LNCAP (cell line): Measurements from ENCODE around the gene XXYLT1.

Experiments
- TF ChIP-seq, protein P1 (sequence below): fragments of 450-650 bp; IDR thresholded peaks from 2 replicates; pipeline ENCODE4 v1.5.1; 2017; ENCODE audit warnings: mild to moderate bottlenecking

The XXYLT1 gene

DNA sequence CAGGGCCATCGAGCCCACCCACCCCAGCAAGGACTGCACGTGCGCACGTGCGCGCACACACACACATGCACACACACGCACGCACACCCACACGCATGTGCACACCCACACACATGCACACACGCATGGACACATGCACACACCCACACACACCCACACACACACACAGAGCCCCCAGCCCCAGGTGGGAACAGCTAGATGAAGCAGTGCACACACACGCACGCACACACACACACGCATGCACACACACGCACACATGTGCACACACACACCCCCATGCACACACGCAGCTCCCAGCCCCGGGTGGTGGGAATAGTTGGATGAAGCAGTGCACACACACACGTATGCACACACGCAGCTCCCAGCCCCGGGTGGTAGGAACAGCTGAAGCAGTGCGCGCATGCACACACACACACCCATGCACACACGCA lies 158.6 kb downstream of the XXYLT1 start:
- TF ChIP-seq, protein P1, sequence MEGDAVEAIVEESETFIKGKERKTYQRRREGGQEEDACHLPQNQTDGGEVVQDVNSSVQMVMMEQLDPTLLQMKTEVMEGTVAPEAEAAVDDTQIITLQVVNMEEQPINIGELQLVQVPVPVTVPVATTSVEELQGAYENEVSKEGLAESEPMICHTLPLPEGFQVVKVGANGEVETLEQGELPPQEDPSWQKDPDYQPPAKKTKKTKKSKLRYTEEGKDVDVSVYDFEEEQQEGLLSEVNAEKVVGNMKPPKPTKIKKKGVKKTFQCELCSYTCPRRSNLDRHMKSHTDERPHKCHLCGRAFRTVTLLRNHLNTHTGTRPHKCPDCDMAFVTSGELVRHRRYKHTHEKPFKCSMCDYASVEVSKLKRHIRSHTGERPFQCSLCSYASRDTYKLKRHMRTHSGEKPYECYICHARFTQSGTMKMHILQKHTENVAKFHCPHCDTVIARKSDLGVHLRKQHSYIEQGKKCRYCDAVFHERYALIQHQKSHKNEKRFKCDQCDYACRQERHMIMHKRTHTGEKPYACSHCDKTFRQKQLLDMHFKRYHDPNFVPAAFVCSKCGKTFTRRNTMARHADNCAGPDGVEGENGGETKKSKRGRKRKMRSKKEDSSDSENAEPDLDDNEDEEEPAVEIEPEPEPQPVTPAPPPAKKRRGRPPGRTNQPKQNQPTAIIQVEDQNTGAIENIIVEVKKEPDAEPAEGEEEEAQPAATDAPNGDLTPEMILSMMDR = no peak

DNA sequence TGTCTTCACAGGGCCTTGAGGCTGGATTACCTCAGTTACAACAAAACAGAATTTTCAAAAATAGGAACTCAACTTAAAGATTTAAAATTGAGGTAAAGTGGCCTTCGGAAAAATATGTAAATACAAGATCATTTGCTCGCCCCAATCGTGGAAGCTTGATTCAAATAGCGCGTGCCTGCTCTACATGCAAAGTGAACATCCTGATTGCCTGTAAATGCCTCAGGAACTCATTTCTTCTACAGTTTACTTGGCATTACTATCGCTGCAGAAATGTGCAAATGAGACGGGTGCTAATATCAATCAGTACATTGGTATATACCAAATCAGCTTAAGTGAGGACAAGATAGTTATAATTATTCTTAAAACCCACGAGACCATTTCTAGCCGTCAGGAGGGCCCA lies 159.2 kb downstream of the XXYLT1 start:
- TF ChIP-seq, protein P1 = no peak

DNA sequence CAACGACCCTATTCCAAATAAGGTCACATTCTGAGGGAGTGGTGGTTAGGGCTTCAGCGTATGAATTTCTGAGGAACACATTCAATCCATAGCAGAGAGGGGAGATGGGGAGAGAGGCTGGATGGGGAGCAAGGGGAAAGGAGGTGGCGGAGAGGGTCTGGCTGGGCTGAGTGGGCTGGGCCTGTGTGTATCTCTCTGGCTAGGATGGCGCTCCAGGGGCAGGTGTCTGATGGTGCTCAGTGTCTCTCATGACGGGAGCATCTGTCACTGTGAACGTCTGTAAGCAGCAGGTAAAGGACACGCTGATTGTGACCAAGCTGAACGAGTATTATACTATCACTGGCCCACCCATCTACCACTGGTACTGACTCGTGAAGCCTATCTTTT lies 159.6 kb downstream of the XXYLT1 start:
- TF ChIP-seq, protein P1 = no peak

DNA sequence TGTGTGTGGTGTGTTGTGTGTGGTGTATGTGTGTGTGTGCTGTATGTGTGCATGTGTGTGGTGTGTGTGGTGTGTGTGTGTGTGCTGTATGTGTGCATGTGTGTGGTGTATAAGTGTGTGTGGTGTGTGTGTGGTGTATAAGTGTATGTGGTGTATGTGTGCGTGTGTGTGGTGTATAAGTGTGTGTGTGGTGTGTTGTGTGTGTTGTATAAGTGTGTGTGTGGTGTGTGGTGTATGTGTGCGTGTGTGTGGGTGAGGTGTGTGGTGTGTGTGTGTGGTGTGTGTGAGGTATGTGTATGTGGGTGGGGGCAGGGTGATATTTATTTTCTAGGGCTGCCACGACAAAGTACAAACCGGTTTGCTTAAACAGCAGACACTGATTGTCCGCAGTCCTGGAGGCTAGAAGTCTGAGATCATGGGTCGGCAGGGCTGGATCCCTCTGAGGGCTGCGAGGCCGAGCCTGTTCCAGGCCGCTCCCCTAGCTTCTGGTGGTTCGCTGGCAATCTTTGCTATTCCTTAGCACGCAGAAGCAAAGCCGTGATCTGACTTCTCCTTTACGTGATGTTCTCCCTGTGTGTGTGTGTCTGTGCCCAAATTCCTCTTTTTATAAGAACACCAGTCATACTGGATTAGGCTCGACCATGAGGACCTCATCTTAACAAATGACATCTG lies 160.2 kb downstream of the XXYLT1 start:
- TF ChIP-seq, protein P1 = no peak

DNA sequence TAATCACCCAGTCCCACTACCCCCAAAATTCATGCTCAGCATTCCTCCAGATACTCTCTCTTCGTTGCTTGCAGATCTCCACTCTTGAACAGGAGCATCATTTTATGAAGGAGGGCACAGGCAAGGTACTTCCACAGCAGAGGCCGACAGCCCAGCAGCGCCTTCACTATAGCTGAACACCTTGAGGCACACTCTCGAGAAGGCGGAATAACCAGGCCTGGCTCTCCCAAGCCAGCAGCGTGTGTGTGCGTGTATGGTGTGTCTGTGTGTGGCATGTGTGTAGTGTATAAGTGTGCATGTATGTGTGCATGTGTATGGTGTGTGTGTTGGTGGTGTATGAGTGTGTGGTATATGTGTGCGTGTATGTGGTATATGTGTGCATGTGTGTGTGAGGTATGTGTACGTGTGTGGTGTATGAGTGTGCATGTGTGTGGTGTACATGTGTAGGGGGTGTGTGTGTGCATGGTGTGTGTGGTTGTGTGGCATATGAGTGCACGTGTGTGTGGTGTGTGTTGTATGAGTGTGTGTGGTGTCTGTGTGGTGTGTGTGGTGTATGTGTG lies 161.8 kb downstream of the XXYLT1 start:
- TF ChIP-seq, protein P1 = no peak

DNA sequence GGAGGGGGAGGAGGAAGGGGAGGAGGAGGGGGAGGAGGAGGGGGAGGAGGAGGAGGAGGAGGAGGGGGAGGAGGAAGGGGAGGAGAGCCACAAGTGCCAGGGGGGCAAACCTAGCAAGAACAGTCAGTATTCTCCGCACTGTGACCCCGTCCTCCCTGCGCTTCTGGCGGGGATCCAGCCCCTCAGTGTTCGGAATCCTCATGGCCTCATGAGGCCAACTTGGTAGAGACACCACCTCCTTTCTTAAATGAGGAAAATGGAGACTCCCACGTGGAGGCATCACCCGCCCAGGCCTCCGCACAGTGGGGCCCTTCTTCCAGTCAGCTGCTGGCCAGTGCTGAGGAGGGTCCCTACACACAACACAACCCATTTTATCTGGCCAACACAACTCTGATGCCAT lies 163.4 kb downstream of the XXYLT1 start:
- TF ChIP-seq, protein P1 = no peak

DNA sequence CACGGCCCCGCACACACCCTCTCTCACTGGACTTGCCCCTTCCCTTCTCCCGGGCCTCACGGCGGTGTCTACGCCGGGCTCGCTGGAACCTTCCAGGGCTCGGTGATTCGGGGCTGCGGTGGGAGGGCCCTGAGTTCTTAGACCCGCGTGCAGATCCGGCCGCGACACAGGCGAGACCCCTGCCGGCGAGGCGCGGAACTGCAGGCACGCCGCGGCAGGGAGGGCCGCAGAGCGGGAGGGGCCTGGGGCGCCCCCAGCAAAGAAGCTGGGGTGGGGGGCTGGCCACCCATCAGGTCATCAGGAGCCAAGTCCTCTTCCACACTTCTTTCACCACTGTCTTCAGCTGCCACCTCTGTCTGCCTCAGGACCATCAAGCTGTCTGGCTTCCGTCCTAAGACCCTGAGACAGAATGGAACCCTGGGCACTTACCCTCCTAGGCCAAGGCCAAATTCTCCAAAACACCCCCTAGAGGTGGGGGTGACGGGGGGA lies 164.5 kb downstream of the XXYLT1 start:
- TF ChIP-seq, protein P1 = peak; percentile 100
